Liver (tissue), 9 donors: ENCODE data around the gene WWOX. TPM values are rescaled to one million over a fixed set of nuclear protein-coding genes. Genes with fewer than 3 reads are reported as not detected.

Experiments
- DNase-seq: peaks from one replicate; pipeline ENCODE4 v3.0.0-alpha.2; 2017; ENCODE audit warnings: low spot score
- H3K27ac ChIP-seq, 2 donors: one replicate each; pipeline ENCODE4 v1.7.0; 2013; ENCODE audit warnings: inconsistent platforms in 2 of 2, low read length in 2 of 2, control low read depth in 1 of 2, low read depth in 1 of 2, mild to moderate bottlenecking in 1 of 2
- H3K27me3 ChIP-seq, 4 donors: one replicate each; pipeline versions ENCODE4 v1.6.1 to v1.7.0; 2013; ENCODE audit warnings: low read length in 3 of 4, inconsistent platforms in 1 of 4, mild to moderate bottlenecking in 1 of 4, moderate library complexity in 1 of 4; ENCODE audit not compliant: control insufficient read depth in 4 of 4, insufficient read depth in 4 of 4
- H3K36me3 ChIP-seq, 4 donors: one replicate each; pipeline versions ENCODE4 v1.6.1 to v1.7.0; 2013; ENCODE audit warnings: low read length in 3 of 4, mild to moderate bottlenecking in 3 of 4, low read depth in 1 of 4, moderate library complexity in 1 of 4; ENCODE audit not compliant: control insufficient read depth in 4 of 4, insufficient read depth in 3 of 4
- H3K4me1 ChIP-seq, 4 donors: one replicate each; pipeline versions ENCODE4 v1.6.1 to v1.7.0; 2013; ENCODE audit warnings: low read length in 3 of 4, mild to moderate bottlenecking in 3 of 4, moderate library complexity in 1 of 4; ENCODE audit not compliant: control insufficient read depth in 4 of 4, insufficient read depth in 4 of 4
- H3K4me3 ChIP-seq, 3 donors: one replicate each; pipeline versions ENCODE4 v1.6.1 to v1.7.0; 2013; ENCODE audit warnings: low read length in 3 of 3, control low read depth in 1 of 3, low read depth in 1 of 3, mild to moderate bottlenecking in 1 of 3
- H3K9ac ChIP-seq, 2 donors: one replicate each; pipeline ENCODE4 v1.7.0; 2013; ENCODE audit warnings: low read length in 2 of 2, mild to moderate bottlenecking in 2 of 2, moderate library complexity in 2 of 2, control low read depth in 1 of 2, low read depth in 1 of 2
- H3K9me3 ChIP-seq, 4 donors: one replicate each; pipeline versions ENCODE4 v1.6.1 to v1.7.0; 2013; ENCODE audit warnings: low read length in 3 of 4; ENCODE audit not compliant: control insufficient read depth in 4 of 4
- EGR1 ChIP-seq, 2 donors: IDR thresholded peaks; 2 replicates each; pipeline ENCODE4 v1.6.1; 2016 to 2018; ENCODE audit warnings: antibody characterized with exemption in 2 of 2, low read depth in 2 of 2
- FOXA1 ChIP-seq: IDR thresholded peaks from 2 replicates; pipeline ENCODE4 v1.6.1; 2016; ENCODE audit warnings: antibody characterized with exemption
- FOXA2 ChIP-seq: IDR thresholded peaks from 2 replicates; pipeline ENCODE4 v1.6.1; 2016; ENCODE audit warnings: antibody characterized with exemption
- GABPA ChIP-seq, 2 donors: IDR thresholded peaks in 1 of 2; conservative IDR thresholded peaks in 1 of 2; 2 replicates each; pipeline ENCODE4 v1.6.1; 2016; ENCODE audit warnings: antibody characterized with exemption in 2 of 2, mild to moderate bottlenecking in 1 of 2, moderate library complexity in 1 of 2
- HNF4A ChIP-seq, 2 donors: conservative IDR thresholded peaks; 2 replicates each; pipeline ENCODE4 v1.6.1; 2016; ENCODE audit warnings: antibody characterized with exemption in 2 of 2, mild to moderate bottlenecking in 2 of 2
- HNF4G ChIP-seq: IDR thresholded peaks from 2 replicates; pipeline ENCODE4 v1.6.1; 2016; ENCODE audit warnings: antibody characterized with exemption
- JUND ChIP-seq, 2 donors: IDR thresholded peaks; 2 replicates each; pipeline ENCODE4 v1.6.1; 2016; ENCODE audit warnings: antibody characterized with exemption in 2 of 2
- NR2F2 ChIP-seq: IDR thresholded peaks from 2 replicates; pipeline ENCODE4 v1.6.1; 2016; ENCODE audit warnings: antibody characterized with exemption
- RAD21 ChIP-seq, 2 donors: IDR thresholded peaks; 2 replicates each; pipeline ENCODE4 v1.6.1; 2016; ENCODE audit warnings: antibody characterized with exemption in 2 of 2, mild to moderate bottlenecking in 2 of 2
- RXRA ChIP-seq, 2 donors: IDR thresholded peaks; 2 replicates each; pipeline ENCODE4 v1.6.1; 2017 to 2018; ENCODE audit warnings: antibody characterized with exemption in 2 of 2, mild to moderate bottlenecking in 1 of 2
- SP1 ChIP-seq: IDR thresholded peaks from 2 replicates; pipeline ENCODE4 v1.6.1; 2018; ENCODE audit warnings: antibody characterized with exemption, mild to moderate bottlenecking
- TAF1 ChIP-seq: conservative IDR thresholded peaks from 2 replicates; pipeline ENCODE4 v1.6.1; 2016; ENCODE audit warnings: antibody characterized with exemption, mild to moderate bottlenecking
- YY1 ChIP-seq: IDR thresholded peaks from 2 replicates; pipeline ENCODE4 v1.6.1; 2016; ENCODE audit warnings: antibody characterized with exemption, mild to moderate bottlenecking
- WGBS: extraction: QIAGEN DNeasy Blood & Tissue Kit; methylation state at CpG from one replicate; pipeline ENCODE4 v1.1.7; 2013; 5-methylcytosine and 5-hydroxymethylcytosine counted together
- polyA plus RNA-seq, 2 donors: library from polyadenylated mRNA; stranded (reverse) in 1 of 2; unstranded in 1 of 2; fragments of 200-250 nt in 1 of 2; fragments of >200 nt in 1 of 2; fragmentation: Nextera tagmentation in 1 of 2; extraction: Ambion mirVana in 1 of 2; gene quantifications; one replicate each; pipeline versions ENCODE4 v1.2.1 to v1.2.3, GENCODE V29; 2013 to 2015
- total RNA-seq, 2 donors: library from RNA; depleted of rRNA; stranded (reverse); fragments of >200 nt; gene quantifications; one replicate each; pipeline ENCODE4 v1.2.3, GENCODE V29; 2014
- TF ChIP-seq, protein P1 (sequence below): fragments of 150-350 bp; IDR thresholded peaks from 2 replicates; pipeline ENCODE4 v1.5.1; 2017; ENCODE audit warnings: improper control_type of control experiment, low read depth, low read length; ENCODE audit not compliant: missing input control
- TF ChIP-seq, protein P2 (sequence below): IDR thresholded peaks from 2 replicates; pipeline ENCODE4 v1.6.1; 2016; ENCODE audit warnings: antibody characterized with exemption
- TF ChIP-seq, protein P3 (sequence below): IDR thresholded peaks from 2 replicates; pipeline ENCODE4 v1.6.1; 2016; ENCODE audit warnings: antibody characterized with exemption
- donor health status: healthy.
- donor health status: healthy.
- donor health status: healthy.
- donor health status: healthy.
- donor health status: healthy.

Gene WWOX
- total and polyA plus RNA-seq, 4 donors: 9.8 to 46.0 (median 15.3) TPM

DNA sequence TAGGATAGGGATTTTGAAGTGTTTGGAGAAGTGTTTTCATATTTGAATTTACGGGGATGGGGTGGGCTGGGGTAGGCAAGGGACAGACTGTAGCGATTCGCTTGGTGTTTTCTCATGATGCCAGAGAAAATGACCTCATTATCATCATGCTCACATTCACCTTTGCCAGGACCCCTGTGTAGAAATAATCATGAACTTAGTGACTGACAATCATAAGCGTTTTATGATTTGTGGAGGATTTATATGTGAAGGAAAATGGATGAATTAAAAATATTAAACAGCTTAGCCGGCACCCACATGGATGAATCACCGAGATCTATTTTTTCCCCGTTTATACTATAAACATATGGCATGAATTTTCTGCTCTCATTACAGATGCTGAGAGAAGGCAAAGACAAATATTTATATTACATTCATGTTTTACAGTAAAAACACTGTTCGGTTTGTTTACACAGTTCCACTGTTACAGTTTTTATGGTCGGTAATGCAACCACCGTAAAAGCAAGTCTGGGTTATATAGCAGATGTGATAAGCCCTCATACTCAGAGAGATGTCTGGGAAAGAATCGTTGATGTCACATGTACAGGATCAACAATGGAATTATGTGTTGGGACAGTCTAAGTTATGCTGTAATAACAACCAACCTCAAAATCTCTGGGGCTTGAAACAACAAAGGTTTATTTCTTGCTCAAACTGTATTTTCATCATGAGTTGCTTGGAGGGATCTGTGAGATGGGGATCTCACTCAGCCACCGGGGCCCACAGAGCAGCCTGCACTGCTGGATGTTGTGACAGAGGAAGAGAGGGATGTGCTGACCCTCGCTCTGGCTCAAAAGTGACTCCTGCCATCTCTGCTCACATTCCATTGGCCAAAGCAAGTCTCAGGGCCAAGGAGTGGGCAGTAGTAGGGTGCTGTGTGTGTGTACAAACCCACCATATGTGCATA is 85.1 kb downstream of the WWOX start:
- Histone ChIP-seq H3K9me3 (no peaks in the 10 kb centered on the region), H3K27ac (no peak overlapping the region), H3K27me3 (no peaks in the 10 kb centered on the region), H3K4me3 (no peak overlapping the region), H3K4me1 (no peaks in the 10 kb centered on the region), H3K36me3 (no peaks in the 10 kb centered on the region), H3K9ac (no peak overlapping the region)
- no peak for DNase-seq
- TF ChIP-seq, protein P1, sequence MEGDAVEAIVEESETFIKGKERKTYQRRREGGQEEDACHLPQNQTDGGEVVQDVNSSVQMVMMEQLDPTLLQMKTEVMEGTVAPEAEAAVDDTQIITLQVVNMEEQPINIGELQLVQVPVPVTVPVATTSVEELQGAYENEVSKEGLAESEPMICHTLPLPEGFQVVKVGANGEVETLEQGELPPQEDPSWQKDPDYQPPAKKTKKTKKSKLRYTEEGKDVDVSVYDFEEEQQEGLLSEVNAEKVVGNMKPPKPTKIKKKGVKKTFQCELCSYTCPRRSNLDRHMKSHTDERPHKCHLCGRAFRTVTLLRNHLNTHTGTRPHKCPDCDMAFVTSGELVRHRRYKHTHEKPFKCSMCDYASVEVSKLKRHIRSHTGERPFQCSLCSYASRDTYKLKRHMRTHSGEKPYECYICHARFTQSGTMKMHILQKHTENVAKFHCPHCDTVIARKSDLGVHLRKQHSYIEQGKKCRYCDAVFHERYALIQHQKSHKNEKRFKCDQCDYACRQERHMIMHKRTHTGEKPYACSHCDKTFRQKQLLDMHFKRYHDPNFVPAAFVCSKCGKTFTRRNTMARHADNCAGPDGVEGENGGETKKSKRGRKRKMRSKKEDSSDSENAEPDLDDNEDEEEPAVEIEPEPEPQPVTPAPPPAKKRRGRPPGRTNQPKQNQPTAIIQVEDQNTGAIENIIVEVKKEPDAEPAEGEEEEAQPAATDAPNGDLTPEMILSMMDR: no peak
- TF ChIP-seq RXRA (IDR thresholded peaks at IDR 0.05) (no peak), RAD21 (IDR thresholded peaks at IDR 0.05) (no peak), HNF4G (no peak), GABPA (IDR thresholded peaks at IDR 0.05 in 1 of 2, conservative IDR thresholded peaks at IDR 0.05 in 1 of 2) (no peak), YY1 (no peak)
- 80% methylated on average over 13 of the region's 13 CpGs for WGBS

DNA sequence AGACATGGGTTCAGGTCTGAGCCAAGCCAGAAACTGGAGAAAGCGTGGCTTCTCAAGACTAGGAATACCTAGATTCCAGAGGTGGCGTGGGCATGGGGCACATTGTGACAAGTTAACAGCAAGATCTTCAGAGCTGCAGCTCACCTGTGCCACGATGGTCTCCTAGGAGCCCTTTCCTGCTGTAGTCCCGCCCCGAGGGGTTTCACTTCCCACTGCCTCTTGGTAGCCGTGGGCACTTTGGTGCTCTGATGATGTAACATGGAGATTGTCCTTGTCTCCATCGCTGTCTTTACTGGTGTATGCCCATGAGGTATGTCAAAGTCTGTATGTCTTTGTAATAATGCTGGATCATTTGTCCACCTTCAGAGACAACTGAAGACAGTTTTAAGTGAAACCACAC is 89.7 kb downstream of the WWOX start:
- H3K9ac ChIP-seq: no peak overlapping the region
- DNase-seq: no peak
- WGBS: 86% methylated on average over 7 of the region's 7 CpGs
- no peaks in the 10 kb centered on the region for H3K9me3 ChIP-seq
- no peaks in the 10 kb centered on the region for H3K36me3 ChIP-seq
- no peaks in the 10 kb centered on the region for H3K4me1 ChIP-seq
- TF ChIP-seq TAF1: no peak
- TF ChIP-seq, protein P1: no peak
- TF ChIP-seq GABPA (IDR thresholded peaks at IDR 0.05 in 1 of 2, conservative IDR thresholded peaks at IDR 0.05 in 1 of 2): no peak
- TF ChIP-seq JUND (IDR thresholded peaks at IDR 0.05): no peak
- TF ChIP-seq, protein P2, sequence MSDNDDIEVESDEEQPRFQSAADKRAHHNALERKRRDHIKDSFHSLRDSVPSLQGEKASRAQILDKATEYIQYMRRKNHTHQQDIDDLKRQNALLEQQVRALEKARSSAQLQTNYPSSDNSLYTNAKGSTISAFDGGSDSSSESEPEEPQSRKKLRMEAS: no peak
- TF ChIP-seq EGR1 (IDR thresholded peaks at IDR 0.05; ENCODE audit: low read depth in 2 of 2): no peak
- no peak for TF ChIP-seq RXRA (IDR thresholded peaks at IDR 0.05)
- no peak for TF ChIP-seq HNF4G
- TF ChIP-seq NR2F2: no peak
- no peak for TF ChIP-seq SP1
- TF ChIP-seq HNF4A (conservative IDR thresholded peaks at IDR 0.05): no peak
- TF ChIP-seq YY1: no peak
- no peak for TF ChIP-seq FOXA2
- TF ChIP-seq, protein P3, sequence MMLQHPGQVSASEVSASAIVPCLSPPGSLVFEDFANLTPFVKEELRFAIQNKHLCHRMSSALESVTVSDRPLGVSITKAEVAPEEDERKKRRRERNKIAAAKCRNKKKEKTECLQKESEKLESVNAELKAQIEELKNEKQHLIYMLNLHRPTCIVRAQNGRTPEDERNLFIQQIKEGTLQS: no peak
- TF ChIP-seq FOXA1: no peak
- no peak for TF ChIP-seq RAD21 (IDR thresholded peaks at IDR 0.05)
- H3K27ac ChIP-seq: no peak overlapping the region
- no peaks in the 10 kb centered on the region for H3K27me3 ChIP-seq
- no peak overlapping the region for H3K4me3 ChIP-seq
